Pancreas (tissue), 10 donors: ENCODE results near the gene TEDC1. TPM values are rescaled to one million over a fixed set of nuclear protein-coding genes. Genes with fewer than 3 reads are reported as not detected.

Experiments used
- ATAC-seq, 4 donors: fragments of 200-7000 bp; cut with Tn5 transposase; one replicate each; pipeline versions ENCODE4 v1.8.0 to v1.9.1; 2020; ENCODE audit warnings: mild to moderate bottlenecking in 4 of 4, moderate library complexity in 4 of 4
- DNase-seq, 6 donors: peaks; one replicate each; pipeline ENCODE4 v3.0.0-alpha.2; 2020
- FAIRE-seq: peaks from 2 replicates; lab custom pipeline; 2012; peaks lifted over from hg19 to GRCh38; lab: Jason Lieb, UNC
- H3K27ac ChIP-seq, 4 donors: fragments of 200-600 bp; sonication (generic); 1 replicate in 3 of 4; 2 replicates in 1 of 4; pipeline versions ENCODE4 v1.5.0 to v1.8.0; 2020
- H3K27me3 ChIP-seq, 4 donors: fragments of 200-600 bp; one replicate each; pipeline ENCODE4 v1.8.0; 2021
- H3K36me3 ChIP-seq, 3 donors: fragments of 200-600 bp; sonication (generic) in 1 of 3; one replicate each; pipeline versions ENCODE4 v1.5.0 to v1.8.0; 2020 to 2021
- H3K4me1 ChIP-seq, 3 donors: fragments of 200-600 bp; one replicate each; pipeline ENCODE4 v1.8.0; 2021
- H3K4me3 ChIP-seq, 4 donors: fragments of 200-600 bp; sonication (generic) in 2 of 4; one replicate each; pipeline versions ENCODE4 v1.5.0 to v1.8.0; 2020 to 2021
- H3K9me3 ChIP-seq, 4 donors: fragments of 200-600 bp; one replicate each; pipeline ENCODE4 v1.8.0; 2021
- CTCF ChIP-seq, 4 donors: fragments of 200-600 bp; sonication (generic) in 3 of 4; IDR thresholded peaks; one replicate each; pipeline versions ENCODE4 v1.5.0 to v1.8.0; 2021; ENCODE audit warnings: antibody characterized with exemption in 4 of 4
- WGBS, 2 donors: extraction: QIAGEN DNeasy Blood & Tissue Kit; methylation state at CpG; one replicate each; pipeline ENCODE4 v1.1.7; 2013; 5-methylcytosine and 5-hydroxymethylcytosine counted together
- intact Hi-C, 3 donors: fragments of 100-400 bp; cut with DNase I; formaldehyde crosslinking; loops; one replicate each; pipeline versions ENCODE4 v1.11.1 to v1.14.2; 2022
- polyA plus RNA-seq, 2 donors: library from polyadenylated mRNA; stranded (reverse); fragments of 200-250 nt; gene quantifications; one replicate each; pipeline ENCODE4 v1.2.3, GENCODE V29; 2013
- total RNA-seq, 6 donors: library from RNA; stranded (reverse); fragmentation: NEBNext Ultra II Directional in 4 of 6; extraction: Animal tissue kit (Norgen Biotek cat#: 25700) in 4 of 6; gene quantifications; one replicate each; pipeline versions ENCODE4 v1.2.1 to v1.2.4, GENCODE V29; 2021 to 2023
- donor health status: healthy with polysubstance abuse.
- donor health status: DM: no; HTN: no; CAD: no; lungs with moderate emphysema.
- donor health status: DM: no; HTN: no; CAD: no.
- donor health status: control.
- donor health status: control.
- donor health status: Bipolar disorder and iron deficiency.
- donor health status: DM: yes; HTN: yes; CAD: no.
- donor health status: DM: no; HTN: no; CAD: no.
- donor health status: DM: no; HTN: no; CAD: no.
- donor health status: DM: yes; HTN: yes; CAD: no.

Gene TEDC1
- total and polyA plus RNA-seq, 8 donors = 2.0 to 21.5 (median 4.0) TPM

GRCh38 chr14:105505101-105505500 lies 14.1 kb downstream of the TEDC1 start:
- Histone ChIP-seq H3K4me3 (no peak overlapping the region), H3K4me1 (no peaks in the 10 kb centered on the region), H3K27ac (no peak overlapping the region), H3K9me3 (no peaks in the 10 kb centered on the region), H3K36me3 (no peaks in the 10 kb centered on the region), H3K27me3 (no peaks in the 10 kb centered on the region)
- no peak for ATAC-seq
- no peak for TF ChIP-seq CTCF (IDR thresholded peaks at IDR 0.05)
- peak in 1 of 6 donors; percentile 51 for DNase-seq
- FAIRE-seq = no peak
- WGBS, 2 donors = 81 to 83% methylated on average over 16 of the region's 16 CpGs
- intact Hi-C loops = no loop called here

GRCh38 chr14:105507247-105507646 lies 16.2 kb downstream of the TEDC1 start:
- Histone ChIP-seq H3K36me3 (no peaks in the 10 kb centered on the region), H3K4me1 (no peaks in the 10 kb centered on the region), H3K27ac (no peak overlapping the region), H3K27me3 (no peaks in the 10 kb centered on the region), H3K9me3 (no peaks in the 10 kb centered on the region), H3K4me3 (no peak overlapping the region)
- intact Hi-C loops = no loop called here
- ATAC-seq = no peak
- 57 to 61% methylated on average over 17 of the region's 17 CpGs for WGBS, 2 donors
- peak in 1 of 6 donors; percentile 24 for DNase-seq
- FAIRE-seq = no peak
- TF ChIP-seq CTCF (IDR thresholded peaks at IDR 0.05) = no peak

- no peak overlapping the region for H3K27ac ChIP-seq
- intact Hi-C loops = no loop called here
- DNase-seq = peak in 1 of 6 donors; percentile 21
- no peaks in the 10 kb centered on the region for H3K27me3 ChIP-seq
- no peak for ATAC-seq
- H3K4me3 ChIP-seq = no peak overlapping the region
- no peak for TF ChIP-seq CTCF (IDR thresholded peaks at IDR 0.05)
- WGBS, 2 donors = 48 to 78% methylated on average over 16 of the region's 16 CpGs
- H3K4me1 ChIP-seq = no peaks in the 10 kb centered on the region
- no peaks in the 10 kb centered on the region for H3K9me3 ChIP-seq
- FAIRE-seq = no peak
- no peaks in the 10 kb centered on the region for H3K36me3 ChIP-seq
Observed at GRCh38 chr14:105508069-105508468, 17.0 kb downstream of the TEDC1 start.

- no peak overlapping the region for H3K27ac ChIP-seq
- WGBS, 2 donors = 72 to 79% methylated on average over 12 of the region's 12 CpGs
- H3K4me3 ChIP-seq = no peak overlapping the region
- FAIRE-seq (no peak), ATAC-seq (no peak), DNase-seq (peak in 1 of 6 donors; percentile 25)
- H3K27me3 ChIP-seq = no peaks in the 10 kb centered on the region
- TF ChIP-seq CTCF (IDR thresholded peaks at IDR 0.05) = no peak
- no peaks in the 10 kb centered on the region for H3K9me3 ChIP-seq
- H3K36me3 ChIP-seq = no peaks in the 10 kb centered on the region
- no peaks in the 10 kb centered on the region for H3K4me1 ChIP-seq
- intact Hi-C loops = no loop called here
Observed at GRCh38 chr14:105508601-105509000, 17.6 kb downstream of the TEDC1 start.

- H3K4me1 ChIP-seq = no peaks in the 10 kb centered on the region
- no peak for FAIRE-seq
- no peaks in the 10 kb centered on the region for H3K27me3 ChIP-seq
- ATAC-seq = no peak
- DNase-seq = peak in 1 of 6 donors; percentile 14
- no peak overlapping the region for H3K4me3 ChIP-seq
- no peak overlapping the region for H3K27ac ChIP-seq
- no peaks in the 10 kb centered on the region for H3K36me3 ChIP-seq
- no peak for TF ChIP-seq CTCF (IDR thresholded peaks at IDR 0.05)
- intact Hi-C loops = no loop called here
- H3K9me3 ChIP-seq = no peaks in the 10 kb centered on the region
- WGBS, 2 donors = 53 to 64% methylated on average over 5 of the region's 5 CpGs
Observed at GRCh38 chr14:105517096-105517495, 26.1 kb downstream of the TEDC1 start.
